Right lobe of liver (tissue), 4 donors: ENCODE results near the gene SLC45A3.

Source experiments
- CTCF ChIP-seq, 4 donors: fragments of 200-600 bp in 3 of 4; fragments of 450-650 bp in 1 of 4; IDR thresholded peaks; one replicate each; pipeline versions ENCODE4 v1.5.1 to v1.8.0; 2016 to 2022; ENCODE audit warnings: antibody characterized with exemption in 4 of 4, mild to moderate bottlenecking in 2 of 4
- POLR2A ChIP-seq: fragments of 450-650 bp; IDR thresholded peaks from one replicate; pipeline ENCODE4 v1.6.1; 2017; ENCODE audit warnings: antibody characterized with exemption, mild to moderate bottlenecking
- donor health status: DM: no; HTN: no; CAD: no.
- donor health status: DM: no; HTN: no; CAD: no.
- donor health status: DM: no; HTN: yes; CAD: no.

DNA sequence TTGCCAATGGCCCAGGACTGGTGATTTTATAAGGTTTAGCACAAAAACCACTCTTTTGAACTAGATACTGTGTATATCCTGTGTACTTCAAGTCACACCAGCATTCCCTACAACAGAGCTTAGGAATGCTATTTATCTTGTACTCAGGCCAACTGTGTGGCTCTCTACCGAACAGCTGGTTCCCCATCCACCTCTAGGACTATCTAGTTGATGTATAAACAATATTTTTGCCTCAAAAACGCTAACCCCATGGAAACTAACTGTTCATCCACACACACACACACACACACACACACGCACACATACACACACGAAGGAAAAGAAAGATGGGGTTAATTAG is 28.7 kb upstream of the SLC45A3 start:
- no peak for TF ChIP-seq CTCF (IDR thresholded peaks at IDR 0.05)
- no peak for TF ChIP-seq POLR2A
